Measurements from ENCODE around the gene MAPK1IP1L.

MAPK1IP1L gene

GRCh38 chr14:55051423-55052268 is at the start of gene MAPK1IP1L (continued):
- no peak for TF ChIP-seq ZNF148 (tag by site-specific recombination; IDR thresholded peaks at IDR 0.05; ENCODE audit: borderline replicate concordance)
- peak; percentile 77 for TF ChIP-seq ZNF660 (tag by site-specific recombination; IDR thresholded peaks at IDR 0.05)

GRCh38 chr14:55005071-55005470 is 46.4 kb upstream of the MAPK1IP1L start:
- CTCF ChIA-PET = no interaction called here
- Histone ChIP-seq H3K36me3 (ENCODE audit: control insufficient read depth in 2 of 2, insufficient read depth in 1 of 2, low read length in 2 of 2) (peaks cover 66 to 78% of the 10 kb centered on the region in 2 experiments), H3K27ac (ENCODE audit: extremely low read depth, low read depth, low read length) (no peak overlapping the region), H3K9me3 (ENCODE audit: control insufficient read depth, insufficient read depth, low read depth, low read length) (no peaks in the 10 kb centered on the region), H3K4me1 (ENCODE audit: control insufficient read depth, insufficient read depth, low read length) (no peaks in the 10 kb centered on the region), H3K4me3 (ENCODE audit: low read depth, low read length) (no peak overlapping the region)
- POLR2A ChIA-PET = no interaction called here
- TF ChIP-seq ZNF24 (tag by site-specific recombination; IDR thresholded peaks at IDR 0.05) (no peak), ZNF701 (tag by site-specific recombination; IDR thresholded peaks at IDR 0.05) (no peak), ZSCAN4 (tag by site-specific recombination; IDR thresholded peaks at IDR 0.05) (no peak), ZNF175 (tag by site-specific recombination; IDR thresholded peaks at IDR 0.05) (no peak), ZNF10 (tag by site-specific recombination; IDR thresholded peaks at IDR 0.05) (no peak), ZNF341 (tag by site-specific recombination; IDR thresholded peaks at IDR 0.05; ENCODE audit: low read depth) (no peak), ZNF768 (tag by site-specific recombination; IDR thresholded peaks at IDR 0.05) (no peak), ZNF221 (tag by site-specific recombination; IDR thresholded peaks at IDR 0.05; ENCODE audit: borderline replicate concordance) (no peak), ZNF585B (tag by site-specific recombination; IDR thresholded peaks at IDR 0.05) (no peak), ZNF202 (tag by site-specific recombination; IDR thresholded peaks at IDR 0.05; ENCODE audit: borderline replicate concordance) (no peak)

- Histone ChIP-seq H3K9me3 (ENCODE audit: control insufficient read depth, insufficient read depth, low read depth, low read length) (no peaks in the 10 kb centered on the region), H3K4me1 (ENCODE audit: control insufficient read depth, insufficient read depth, low read length) (no peaks in the 10 kb centered on the region), H3K27ac (ENCODE audit: extremely low read depth, low read depth, low read length) (no peak overlapping the region), H3K36me3 (ENCODE audit: control insufficient read depth in 2 of 2, insufficient read depth in 1 of 2, low read length in 2 of 2) (peaks cover 34 to 42% of the 10 kb centered on the region in 2 experiments), H3K4me3 (ENCODE audit: low read depth, low read length) (no peak overlapping the region)
- CTCF ChIA-PET = interaction anchor here (0.6 kb wide), 1 partner anchor 525 kb away, joined by 3 read pairs; no protein-coding TSS in a partner anchor
- POLR2A ChIA-PET = interaction anchor here (2.3 kb wide), 1 partner anchor 12 kb away, joined by 11 read pairs; the partner anchor contains the start of genes SOCS4 and WDHD1
- no peak for TF ChIP-seq ZBTB48 (tag by site-specific recombination; IDR thresholded peaks at IDR 0.05)
- TF ChIP-seq ZBTB20 (tag by site-specific recombination; IDR thresholded peaks at IDR 0.05) = no peak
- TF ChIP-seq ZNF843 (tag by site-specific recombination; IDR thresholded peaks at IDR 0.05) = no peak
- no peak for TF ChIP-seq ZSCAN30 (tag by site-specific recombination; IDR thresholded peaks at IDR 0.05)
- TF ChIP-seq KLF10 (tag by site-specific recombination; IDR thresholded peaks at IDR 0.05) = no peak
- no peak for TF ChIP-seq ZNF335 (tag by site-specific recombination; conservative IDR thresholded peaks at IDR 0.05)
- no peak for TF ChIP-seq ZBTB49 (tag by site-specific recombination; IDR thresholded peaks at IDR 0.05; ENCODE audit: low read depth)
- no peak for TF ChIP-seq ZFHX2 (tag by site-specific recombination; conservative IDR thresholded peaks at IDR 0.05)
- TF ChIP-seq PRDM1 (tag by site-specific recombination; IDR thresholded peaks at IDR 0.05) = no peak
- no peak for TF ChIP-seq ZNF404 (tag by site-specific recombination; IDR thresholded peaks at IDR 0.05)
- TF ChIP-seq ZBTB1 (tag by site-specific recombination; IDR thresholded peaks at IDR 0.05) = no peak
- TF ChIP-seq RBAK (tag by site-specific recombination; IDR thresholded peaks at IDR 0.05) = no peak
- TF ChIP-seq SP7 (tag by site-specific recombination; IDR thresholded peaks at IDR 0.05) = no peak
- no peak for TF ChIP-seq ZNF548 (tag by site-specific recombination; IDR thresholded peaks at IDR 0.05)
- TF ChIP-seq ZNF521 (tag by site-specific recombination; IDR thresholded peaks at IDR 0.05) = no peak
Measured at GRCh38 chr14:55015006-55015405, 36.4 kb upstream of the MAPK1IP1L start.
